ENCODE data around the gene AP1S2.
A peak's percentile ranks its signal among the peaks of the same experiment; 100 is the strongest.
"Not testable (repeated sequence)": the region's sequence is repeated elsewhere in the genome, so short reads cannot be mapped to it uniquely, and the experiment has no call there.

The AP1S2 gene

DNA sequence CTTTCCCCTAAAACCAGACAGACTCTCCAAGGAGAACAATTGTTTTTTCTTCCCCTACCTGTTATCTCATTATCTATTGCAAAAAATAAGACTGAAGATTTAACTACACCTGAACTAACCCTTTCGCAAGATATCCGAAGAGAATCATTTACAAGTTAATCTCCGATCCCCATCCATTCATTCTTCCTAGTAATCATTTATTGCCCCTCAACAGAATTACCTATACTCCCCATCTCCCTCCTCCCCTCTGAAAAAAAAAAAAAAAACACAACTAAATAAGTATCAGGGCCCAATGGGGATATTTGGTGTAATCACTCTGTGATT, 28.9 kb upstream of the AP1S2 start:
- no peak overlapping the region for H3K4me3 ChIP-seq (replicated peaks in 1 of 2; ENCODE audit: low read depth in 2 of 2, low read length in 2 of 2)
- TF ChIP-seq, protein P1, sequence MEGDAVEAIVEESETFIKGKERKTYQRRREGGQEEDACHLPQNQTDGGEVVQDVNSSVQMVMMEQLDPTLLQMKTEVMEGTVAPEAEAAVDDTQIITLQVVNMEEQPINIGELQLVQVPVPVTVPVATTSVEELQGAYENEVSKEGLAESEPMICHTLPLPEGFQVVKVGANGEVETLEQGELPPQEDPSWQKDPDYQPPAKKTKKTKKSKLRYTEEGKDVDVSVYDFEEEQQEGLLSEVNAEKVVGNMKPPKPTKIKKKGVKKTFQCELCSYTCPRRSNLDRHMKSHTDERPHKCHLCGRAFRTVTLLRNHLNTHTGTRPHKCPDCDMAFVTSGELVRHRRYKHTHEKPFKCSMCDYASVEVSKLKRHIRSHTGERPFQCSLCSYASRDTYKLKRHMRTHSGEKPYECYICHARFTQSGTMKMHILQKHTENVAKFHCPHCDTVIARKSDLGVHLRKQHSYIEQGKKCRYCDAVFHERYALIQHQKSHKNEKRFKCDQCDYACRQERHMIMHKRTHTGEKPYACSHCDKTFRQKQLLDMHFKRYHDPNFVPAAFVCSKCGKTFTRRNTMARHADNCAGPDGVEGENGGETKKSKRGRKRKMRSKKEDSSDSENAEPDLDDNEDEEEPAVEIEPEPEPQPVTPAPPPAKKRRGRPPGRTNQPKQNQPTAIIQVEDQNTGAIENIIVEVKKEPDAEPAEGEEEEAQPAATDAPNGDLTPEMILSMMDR (IDR thresholded peaks at IDR 0.05; ENCODE audit: low read depth, low read length), result no peak
- no peak for DNase-seq (ENCODE audit: low read depth in 2 of 2)

DNA sequence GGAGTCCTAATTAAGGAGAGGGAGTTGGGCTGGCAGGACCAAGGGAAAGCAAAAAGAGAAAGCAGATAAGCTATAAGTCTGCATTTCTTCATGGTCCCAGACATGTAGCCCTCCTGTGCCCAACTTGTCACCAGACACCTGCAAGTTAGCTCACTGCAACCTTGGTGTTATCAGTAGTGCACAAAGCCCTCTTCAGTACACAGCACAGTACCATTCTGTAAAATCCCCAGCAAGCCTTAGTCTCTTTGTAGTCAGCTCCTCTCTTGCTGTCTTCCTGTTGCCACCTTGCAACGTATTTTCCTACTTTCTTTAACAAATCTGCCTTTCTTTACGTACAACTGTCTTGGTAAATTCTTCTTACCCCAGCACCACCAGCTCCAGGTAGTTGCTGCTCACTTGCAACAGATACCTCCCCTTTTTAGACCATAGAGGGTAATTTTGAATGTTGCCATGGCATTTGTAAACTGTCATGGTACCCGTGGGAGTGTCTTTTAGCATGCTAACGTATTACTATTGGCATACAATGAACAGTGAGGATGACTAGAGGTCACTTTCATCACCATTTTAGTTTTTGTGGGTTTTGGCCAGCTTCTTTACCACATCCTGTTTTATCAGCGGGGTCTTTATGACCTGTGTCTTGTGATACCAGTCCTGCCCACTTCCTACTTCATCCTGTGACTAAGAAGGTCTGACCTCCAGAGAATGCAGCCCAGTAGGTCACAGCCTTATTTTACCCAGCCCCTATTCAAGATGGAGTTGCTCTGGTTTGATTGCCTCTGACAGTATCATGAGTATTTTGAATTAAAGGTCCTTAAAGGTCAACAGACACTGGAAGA, 28.3 kb upstream of the AP1S2 start:
- TF ChIP-seq, protein P1 (IDR thresholded peaks at IDR 0.05; ENCODE audit: low read depth, low read length), result no peak
- peak; percentile 26 to 63 for DNase-seq (ENCODE audit: low read depth in 2 of 2)
- H3K4me3 ChIP-seq (replicated peaks in 1 of 2; ENCODE audit: low read depth in 2 of 2, low read length in 2 of 2), result no peak overlapping the region

DNA sequence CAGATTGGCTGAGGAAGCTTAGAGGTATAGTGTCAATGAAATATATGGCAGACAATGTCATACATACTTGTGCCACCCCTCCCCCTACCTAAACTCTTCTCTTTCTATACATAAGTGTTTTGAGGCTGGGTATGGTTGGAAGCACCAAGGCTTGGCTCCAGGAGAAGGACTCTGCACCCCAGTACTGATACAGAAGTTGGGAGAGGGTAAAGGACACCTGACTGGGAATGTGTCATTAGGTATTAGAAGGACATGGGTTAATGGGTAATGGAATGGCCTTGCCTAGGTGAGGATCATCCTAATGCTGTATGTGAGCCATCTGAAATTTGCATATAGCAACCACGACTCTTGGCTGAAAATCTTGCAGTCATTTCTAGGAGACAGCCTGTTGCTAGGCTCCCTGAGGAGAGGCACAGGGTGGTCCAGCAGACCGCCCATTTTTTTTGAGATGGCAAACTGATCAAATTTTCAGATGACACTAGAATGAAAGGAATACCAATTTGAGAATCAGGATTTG, 26.8 kb upstream of the AP1S2 start:
- TF ChIP-seq, protein P1 (IDR thresholded peaks at IDR 0.05; ENCODE audit: low read depth, low read length), result no peak
- no peak for DNase-seq (ENCODE audit: low read depth in 2 of 2)
- no peak overlapping the region for H3K4me3 ChIP-seq (replicated peaks in 1 of 2; ENCODE audit: low read depth in 2 of 2, low read length in 2 of 2)

DNA sequence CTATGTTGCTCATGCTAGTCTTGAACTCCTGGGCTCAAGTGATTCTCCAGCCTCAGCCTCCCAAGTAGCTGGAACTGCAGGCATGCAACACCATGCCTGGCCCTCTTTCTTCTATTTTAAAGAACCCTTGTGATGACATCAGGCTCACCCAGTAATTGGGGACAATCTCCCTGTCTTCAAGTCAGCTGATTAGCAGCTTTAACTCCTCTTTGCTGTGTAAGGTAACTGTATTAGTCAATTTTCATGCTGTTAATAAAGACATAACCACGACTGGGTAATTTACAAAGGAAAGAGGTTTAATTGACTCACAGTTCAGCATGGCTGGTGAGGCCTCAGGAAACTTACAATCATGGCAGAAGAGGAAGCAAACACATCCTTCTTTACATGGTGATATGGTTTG, 23.3 kb upstream of the AP1S2 start:
- DNase-seq (ENCODE audit: low read depth in 2 of 2); H3K4me3 ChIP-seq (replicated peaks in 1 of 2; ENCODE audit: low read depth in 2 of 2, low read length in 2 of 2): not testable (repeated sequence)

DNA sequence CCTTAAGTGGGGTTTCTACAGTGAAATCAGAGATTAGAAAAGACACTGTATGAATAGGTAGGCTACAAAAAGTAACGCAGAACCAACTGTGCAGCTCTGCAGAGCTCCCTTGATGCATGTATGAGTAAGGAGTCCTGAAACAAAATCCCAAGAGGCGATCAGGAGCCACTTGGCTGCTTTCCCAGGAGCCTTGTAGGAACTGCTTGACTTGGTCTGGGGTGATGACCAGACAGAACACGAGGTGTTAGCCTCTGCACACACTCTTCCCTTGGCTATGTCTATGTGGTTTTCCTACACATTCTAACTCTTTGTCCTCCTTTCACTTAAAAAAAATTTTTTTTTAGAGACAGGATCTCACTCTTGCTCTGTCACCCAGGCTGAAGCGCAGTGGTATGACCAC, 22.8 kb upstream of the AP1S2 start:
- TF ChIP-seq, protein P1 (IDR thresholded peaks at IDR 0.05; ENCODE audit: low read depth, low read length), result no peak
- peak; percentile 58 to 88 for DNase-seq (ENCODE audit: low read depth in 2 of 2)
- no peak overlapping the region for H3K4me3 ChIP-seq (replicated peaks in 1 of 2; ENCODE audit: low read depth in 2 of 2, low read length in 2 of 2)

DNA sequence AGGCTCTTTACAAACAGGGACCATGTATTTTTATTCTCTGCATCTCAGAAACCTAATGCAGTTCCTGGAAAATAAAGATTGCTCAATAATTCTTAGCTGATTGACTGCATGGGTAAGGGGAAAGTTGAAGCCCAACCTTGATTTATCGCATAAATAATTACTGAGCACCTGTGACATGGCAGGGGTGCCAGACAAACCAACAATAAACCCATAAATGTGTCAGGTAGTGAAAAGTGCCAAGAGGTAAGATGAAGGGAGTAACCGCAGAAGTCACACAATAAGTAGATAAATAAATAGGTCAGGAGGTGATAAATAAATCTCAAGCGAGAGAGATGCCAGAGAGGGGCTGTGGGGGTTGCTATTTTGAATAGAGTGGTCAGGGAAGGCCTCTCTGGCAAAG, 20.1 kb upstream of the AP1S2 start:
- no peak overlapping the region for H3K4me3 ChIP-seq (replicated peaks in 1 of 2; ENCODE audit: low read depth in 2 of 2, low read length in 2 of 2)
- no peak for DNase-seq (ENCODE audit: low read depth in 2 of 2)
- TF ChIP-seq, protein P1 (IDR thresholded peaks at IDR 0.05; ENCODE audit: low read depth, low read length), result no peak

DNA sequence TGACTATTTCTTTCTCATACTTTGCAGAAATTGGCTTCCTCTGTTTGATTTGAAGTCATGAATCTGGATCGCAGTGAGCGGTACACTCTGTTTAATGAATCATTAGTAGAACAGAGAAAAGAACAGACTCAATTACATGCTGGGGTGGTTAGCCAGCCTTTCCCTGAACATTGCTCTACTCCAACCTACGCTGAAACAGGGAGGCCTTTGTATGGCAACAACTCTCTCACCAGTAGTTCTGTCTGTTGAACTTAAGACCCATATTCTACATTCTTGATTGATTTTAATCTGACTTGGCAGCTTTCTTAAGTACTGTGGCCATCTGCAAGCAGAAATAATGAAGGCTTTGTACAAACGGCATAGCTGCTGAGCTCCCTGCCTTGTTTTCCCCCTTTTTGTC, 19.0 kb upstream of the AP1S2 start:
- DNase-seq (ENCODE audit: low read depth in 2 of 2), result peak in 1 of 2 donors; percentile 7
- no peak overlapping the region for H3K4me3 ChIP-seq (replicated peaks in 1 of 2; ENCODE audit: low read depth in 2 of 2, low read length in 2 of 2)
- TF ChIP-seq, protein P1 (IDR thresholded peaks at IDR 0.05; ENCODE audit: low read depth, low read length), result no peak
